Tibial nerve (tissue), 4 donors: ENCODE results near the gene TMEM212.

Experiments
- CTCF ChIP-seq, 5 experiments: fragments of 200-600 bp in 3 of 5; fragments of 450-650 bp in 2 of 5; sonication (generic) in 3 of 5; IDR thresholded peaks; one replicate each; pipeline ENCODE4 v1.5.1; 2016 to 2019; ENCODE audit warnings: antibody characterized with exemption in 5 of 5, mild to moderate bottlenecking in 3 of 5, moderate library complexity in 2 of 5
- EP300 ChIP-seq, 2 donors: sonication (generic); formaldehyde crosslinking; IDR thresholded peaks; one replicate each; pipeline ENCODE4 v1.6.1; 2017; ENCODE audit warnings: antibody characterized with exemption in 2 of 2, mild to moderate bottlenecking in 1 of 2
- POLR2A ChIP-seq, 2 donors: fragments of 450-650 bp; IDR thresholded peaks; one replicate each; pipeline ENCODE4 v1.6.1; 2017; ENCODE audit warnings: antibody characterized with exemption in 2 of 2, mild to moderate bottlenecking in 2 of 2, moderate library complexity in 2 of 2

DNA sequence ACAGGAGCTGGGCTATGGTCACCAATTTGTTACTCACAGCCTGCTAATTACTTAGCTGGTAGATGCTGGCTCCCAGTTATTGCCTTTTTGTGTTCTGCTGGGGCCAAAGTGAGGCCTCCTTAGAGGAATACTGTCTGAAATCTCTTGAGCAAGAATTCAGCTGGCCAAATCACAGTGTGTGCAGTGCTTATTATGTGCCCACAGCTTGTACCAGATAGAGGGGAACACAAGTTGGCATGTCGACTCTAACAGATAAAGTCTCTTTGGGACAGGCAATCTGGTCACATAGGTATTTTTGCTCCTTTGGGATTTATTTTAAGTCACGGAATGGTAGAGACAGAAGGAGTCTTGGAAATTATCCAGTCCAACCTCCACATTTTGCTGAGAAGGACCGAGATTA, 6.3 kb upstream of the TMEM212 start:
- TF ChIP-seq CTCF (IDR thresholded peaks at IDR 0.05) (no peak), POLR2A (IDR thresholded peaks at IDR 0.05) (no peak), EP300 (IDR thresholded peaks at IDR 0.05) (no peak)
